ENCODE measurements around the gene ARHGEF1.

GRCh38 chr19:41862445-41862986, 20.5 kb upstream of the ARHGEF1 start:
- TF ChIP-seq CTCF (IDR thresholded peaks at IDR 0.05) (no peak), POLR2AphosphoS5 (IDR thresholded peaks at IDR 0.05; ENCODE audit: low read depth, low read length) (no peak)

Data from Panc1 (cell line).